ENCODE results near the gene MCTP2.

The MCTP2 gene

DNA sequence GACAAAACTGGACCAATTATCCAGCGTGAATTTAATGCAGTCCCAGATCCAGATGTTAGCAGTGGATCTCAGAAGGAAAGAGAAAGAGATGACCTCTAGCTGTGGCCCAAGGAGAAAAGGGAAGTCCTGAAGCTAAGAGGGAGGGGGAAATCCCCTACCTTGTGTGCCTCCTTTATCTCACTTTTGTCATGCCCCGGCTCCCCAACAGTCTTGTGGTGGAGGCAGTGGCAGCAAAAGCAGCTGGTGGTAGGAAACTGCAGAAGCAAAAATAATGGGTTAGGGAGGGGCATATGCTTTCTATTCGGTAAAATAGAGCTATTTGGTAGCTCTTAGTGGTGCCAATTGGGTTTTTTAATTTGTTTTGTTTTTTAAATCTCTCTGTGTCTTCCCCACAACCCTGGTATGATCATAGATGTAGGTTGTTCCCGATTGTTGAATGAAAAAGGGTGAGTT is 56.5 kb downstream of the MCTP2 start:
- DNase-seq (ENCODE audit: low spot score), result peak; percentile 42
- no peak for TF ChIP-seq CTCF (IDR thresholded peaks at IDR 0.05; ENCODE audit: extremely low read depth, missing control alignments)

DNA sequence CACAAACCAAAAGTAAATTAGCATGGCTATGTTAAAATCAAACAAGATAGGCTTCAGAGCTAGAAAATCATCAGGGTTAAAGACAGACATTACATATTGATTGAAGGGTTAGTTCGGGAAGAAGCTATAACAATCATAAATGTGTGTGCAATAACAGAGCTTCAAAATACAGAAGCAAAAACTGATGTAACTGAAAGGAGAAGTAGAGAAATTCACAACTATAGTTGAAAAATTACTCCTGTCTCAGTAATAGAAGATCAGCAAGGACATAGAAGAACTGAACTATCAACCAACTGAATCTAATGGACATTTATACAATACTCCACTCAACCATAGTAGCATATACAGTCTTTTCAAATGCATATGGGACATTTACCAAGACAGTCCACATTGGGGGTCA is 59.4 kb downstream of the MCTP2 start:
- TF ChIP-seq CTCF (IDR thresholded peaks at IDR 0.05; ENCODE audit: extremely low read depth, missing control alignments), result no peak
- DNase-seq (ENCODE audit: low spot score), result no peak

- no peak for DNase-seq (ENCODE audit: low spot score)
- no peak for TF ChIP-seq CTCF (IDR thresholded peaks at IDR 0.05; ENCODE audit: extremely low read depth, missing control alignments)
Measured at GRCh38 chr15:94293411-94294402, 62.3 kb downstream of the MCTP2 start.

- no peak for TF ChIP-seq CTCF (IDR thresholded peaks at IDR 0.05; ENCODE audit: extremely low read depth, missing control alignments)
- no peak for DNase-seq (ENCODE audit: low spot score)
Measured at GRCh38 chr15:94294556-94294955, 63.2 kb downstream of the MCTP2 start.

DNA sequence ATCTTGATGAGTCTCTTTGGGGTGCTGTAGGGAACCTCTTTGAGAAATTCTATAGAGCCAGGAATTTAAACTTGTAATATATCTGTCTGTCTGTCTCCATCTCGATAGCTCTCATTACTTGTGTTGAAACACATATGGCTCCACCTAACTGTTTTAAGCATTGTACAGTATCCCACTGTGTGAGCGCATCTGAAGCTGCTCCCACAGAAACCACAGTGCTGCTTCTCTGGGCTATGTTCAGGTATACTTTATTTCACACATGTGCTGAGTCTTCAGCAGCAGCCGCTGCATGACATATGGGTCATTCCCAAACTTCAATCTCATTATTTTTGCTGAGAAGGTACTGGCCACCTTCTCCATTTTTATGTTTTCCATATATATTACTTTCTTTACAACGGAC is 63.9 kb downstream of the MCTP2 start:
- TF ChIP-seq CTCF (IDR thresholded peaks at IDR 0.05; ENCODE audit: extremely low read depth, missing control alignments), result no peak
- no peak for DNase-seq (ENCODE audit: low spot score)

DNA sequence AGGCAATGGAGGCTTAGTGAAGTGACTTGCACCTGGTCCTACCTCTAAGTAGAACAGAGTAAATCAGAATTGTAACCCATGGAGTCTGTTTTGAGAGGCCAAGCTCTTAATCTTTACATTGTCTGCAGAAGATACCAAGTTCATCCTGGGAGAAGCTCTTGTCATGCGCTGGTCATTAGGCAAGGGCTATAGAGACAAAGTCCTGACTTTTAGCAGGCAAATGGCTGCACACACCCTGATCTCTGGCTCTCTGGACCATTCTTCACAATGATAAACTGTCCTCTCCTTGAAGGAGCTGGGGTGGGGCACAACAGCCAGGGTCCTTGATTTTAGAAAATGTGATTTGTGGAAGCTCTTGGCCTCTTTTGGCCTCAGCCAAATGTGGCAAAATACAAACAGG is 65.4 kb downstream of the MCTP2 start:
- no peak for TF ChIP-seq CTCF (IDR thresholded peaks at IDR 0.05; ENCODE audit: extremely low read depth, missing control alignments)
- no peak for DNase-seq (ENCODE audit: low spot score)

DNA sequence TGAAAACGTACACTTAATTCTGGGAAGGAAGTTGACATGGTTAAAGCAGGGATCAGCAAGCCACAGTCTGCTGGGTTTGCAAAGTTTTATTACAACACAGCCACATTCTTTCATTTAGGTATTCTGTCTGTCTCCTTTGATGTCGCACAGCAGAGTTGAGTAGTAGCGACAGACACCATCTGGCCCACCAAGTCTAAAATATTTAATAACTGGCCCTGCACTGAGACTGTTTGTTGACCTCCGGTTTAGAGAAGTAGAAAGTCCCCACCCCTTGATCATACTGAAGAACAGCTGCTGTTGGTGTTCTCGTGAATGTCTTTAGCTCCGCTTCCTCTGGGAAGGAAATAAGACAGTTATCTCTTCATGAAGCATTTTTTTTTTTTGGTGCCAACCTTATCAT is 66.2 kb downstream of the MCTP2 start:
- peak; percentile 11 for DNase-seq (ENCODE audit: low spot score)

More for the DNA sequence above, 66.2 kb downstream of the MCTP2 start:
- no peak for TF ChIP-seq CTCF (IDR thresholded peaks at IDR 0.05; ENCODE audit: extremely low read depth, missing control alignments)
